Measurements from ENCODE around the gene TSSK6.
"Not testable (repeated sequence)": the region's sequence is repeated elsewhere in the genome, so short reads cannot be mapped to it uniquely, and the experiment has no call there.

The TSSK6 gene

DNA sequence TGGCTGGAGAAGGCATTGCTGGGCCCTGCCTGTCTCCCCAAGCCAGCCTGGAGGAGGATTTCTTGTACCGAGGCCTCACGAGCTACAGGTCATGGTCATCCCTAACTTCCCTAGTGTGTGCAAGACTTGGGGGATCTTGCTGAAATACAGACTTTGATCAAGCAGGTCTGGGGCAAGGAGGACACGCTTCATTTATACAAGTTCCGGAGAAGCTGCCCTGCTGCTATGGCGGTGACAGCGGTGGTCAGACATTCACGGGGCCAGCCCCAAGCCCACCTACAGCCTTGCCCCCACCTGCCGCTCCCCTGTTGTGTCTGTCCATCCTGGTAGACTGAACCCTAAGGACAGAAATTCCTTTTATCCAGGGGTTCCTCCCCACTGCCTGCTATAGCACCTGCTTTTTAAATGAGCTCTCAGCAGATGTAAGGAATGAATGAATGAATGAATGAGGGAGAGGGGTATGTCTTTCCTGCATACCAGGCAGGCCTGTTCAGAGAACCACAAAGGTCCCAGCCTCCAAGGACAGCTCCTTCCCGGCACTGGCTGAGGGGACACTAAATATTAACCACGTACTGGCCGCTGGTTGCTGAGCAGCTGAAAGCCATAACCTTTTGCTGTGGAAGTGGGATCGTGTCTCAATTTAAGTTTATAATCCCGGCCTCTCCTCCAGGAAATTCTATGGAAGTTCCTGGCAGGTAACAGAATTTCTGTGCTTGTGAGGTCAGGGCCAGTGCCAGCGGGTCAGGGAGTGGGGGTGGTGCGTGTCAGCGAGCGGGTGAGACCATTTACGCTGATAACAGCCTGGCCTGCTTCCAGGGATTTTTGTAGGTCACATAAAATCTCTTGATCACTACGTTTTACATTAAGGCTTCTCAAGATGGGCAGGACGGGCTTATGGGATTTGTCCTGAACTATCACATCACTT is 27.1 kb downstream of the TSSK6 start:
- DNase-seq (ENCODE audit: low read depth in 2 of 2) = no peak

DNA sequence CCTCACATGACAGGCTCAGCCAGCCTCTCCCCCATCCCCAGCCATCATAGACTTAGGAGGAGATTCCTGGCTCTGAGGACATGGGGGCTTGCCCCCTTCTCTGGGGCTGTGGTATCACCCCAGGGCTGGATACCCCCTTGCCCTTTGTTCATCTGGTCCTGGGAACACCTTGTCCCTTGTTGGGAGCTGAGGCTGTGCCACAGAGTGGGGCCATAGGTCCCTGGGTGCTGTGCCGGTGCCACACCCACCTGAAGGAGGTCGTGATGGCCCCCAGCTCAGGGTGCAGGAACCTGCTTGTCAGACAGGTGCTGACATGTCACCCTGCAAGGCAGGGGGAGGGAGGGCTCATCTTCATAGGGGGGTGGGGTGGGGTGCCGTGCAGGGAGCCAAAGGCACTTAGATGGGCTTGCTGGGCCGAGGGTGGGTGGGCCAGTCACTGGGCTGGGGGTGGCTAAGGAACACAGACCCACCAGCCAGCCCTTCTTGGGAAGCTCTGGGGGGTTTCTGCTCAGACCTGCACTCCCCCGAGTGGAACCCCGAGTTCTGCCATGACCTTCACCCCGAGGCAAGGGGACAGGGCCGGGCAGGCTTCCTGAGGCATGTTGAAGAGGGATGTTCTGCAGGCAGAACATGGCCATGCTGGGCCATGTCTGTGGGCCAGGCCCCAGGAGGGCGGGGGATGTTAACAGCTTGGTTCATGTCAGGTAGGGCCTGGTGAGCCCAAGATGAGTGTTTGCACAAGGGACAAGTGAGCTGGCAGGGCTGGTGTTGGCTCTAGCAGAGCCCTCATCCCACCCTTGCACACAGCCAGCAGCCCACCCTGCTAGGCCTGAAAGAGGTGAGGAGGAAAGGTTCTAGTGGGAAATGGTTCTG is 28.0 kb downstream of the TSSK6 start:
- no peak for DNase-seq (ENCODE audit: low read depth in 2 of 2)

DNA sequence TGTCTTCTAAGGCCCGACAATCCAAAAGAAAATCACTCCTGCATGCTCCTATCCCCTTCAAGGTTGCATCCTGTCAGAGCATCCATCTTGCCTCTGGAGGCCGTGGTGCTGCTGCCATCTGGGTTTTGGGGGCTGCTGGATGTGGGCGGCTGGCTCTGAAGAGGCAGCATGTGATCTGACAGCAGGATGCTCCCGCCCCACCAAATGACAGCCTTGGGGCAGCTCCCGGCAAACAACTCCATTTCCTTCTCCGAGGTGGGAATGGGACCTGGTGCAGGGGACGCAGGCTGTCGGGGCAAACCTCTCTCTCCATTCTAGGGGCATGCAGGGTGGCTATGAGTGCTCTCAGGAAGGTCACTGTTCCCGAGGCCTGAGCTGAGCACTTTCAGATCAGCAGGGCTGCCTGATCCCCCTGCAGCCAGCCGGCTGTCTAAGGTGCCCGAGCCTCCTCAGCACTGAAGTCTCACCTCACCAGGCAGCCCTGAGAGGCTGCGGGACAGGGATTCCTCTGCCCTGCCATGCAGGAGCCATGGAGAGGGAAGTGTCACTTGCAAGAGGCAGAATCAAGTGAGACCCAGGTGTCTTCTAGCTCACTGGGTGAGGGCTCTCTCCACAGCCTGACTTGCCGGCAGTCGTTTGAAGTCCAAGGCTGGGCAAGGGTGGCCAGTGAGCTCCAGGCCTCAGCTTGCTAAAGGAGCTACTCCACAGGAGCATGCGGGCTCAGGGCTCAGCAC is 28.8 kb downstream of the TSSK6 start:
- DNase-seq (ENCODE audit: low read depth in 2 of 2) = no peak

DNA sequence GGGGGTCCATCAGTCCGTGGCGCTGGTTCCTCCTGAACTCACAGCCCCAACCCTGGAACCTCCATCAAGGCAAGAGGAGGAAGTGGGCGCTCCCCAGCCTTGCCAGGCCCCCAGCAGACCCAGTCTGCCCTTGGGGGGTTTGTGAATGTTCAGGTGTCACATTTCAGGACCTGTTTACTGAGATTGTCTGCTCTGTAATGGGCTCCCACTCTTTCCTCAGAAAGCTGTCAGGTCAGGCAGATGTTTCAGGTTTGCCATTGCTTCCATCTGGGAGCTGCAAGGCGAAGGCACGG is 29.4 kb downstream of the TSSK6 start:
- no peak for DNase-seq (ENCODE audit: low read depth in 2 of 2)

GRCh38 chr19:19485161-19485997 is 30.0 kb downstream of the TSSK6 start:
- no peak for DNase-seq (ENCODE audit: low read depth in 2 of 2)

DNA sequence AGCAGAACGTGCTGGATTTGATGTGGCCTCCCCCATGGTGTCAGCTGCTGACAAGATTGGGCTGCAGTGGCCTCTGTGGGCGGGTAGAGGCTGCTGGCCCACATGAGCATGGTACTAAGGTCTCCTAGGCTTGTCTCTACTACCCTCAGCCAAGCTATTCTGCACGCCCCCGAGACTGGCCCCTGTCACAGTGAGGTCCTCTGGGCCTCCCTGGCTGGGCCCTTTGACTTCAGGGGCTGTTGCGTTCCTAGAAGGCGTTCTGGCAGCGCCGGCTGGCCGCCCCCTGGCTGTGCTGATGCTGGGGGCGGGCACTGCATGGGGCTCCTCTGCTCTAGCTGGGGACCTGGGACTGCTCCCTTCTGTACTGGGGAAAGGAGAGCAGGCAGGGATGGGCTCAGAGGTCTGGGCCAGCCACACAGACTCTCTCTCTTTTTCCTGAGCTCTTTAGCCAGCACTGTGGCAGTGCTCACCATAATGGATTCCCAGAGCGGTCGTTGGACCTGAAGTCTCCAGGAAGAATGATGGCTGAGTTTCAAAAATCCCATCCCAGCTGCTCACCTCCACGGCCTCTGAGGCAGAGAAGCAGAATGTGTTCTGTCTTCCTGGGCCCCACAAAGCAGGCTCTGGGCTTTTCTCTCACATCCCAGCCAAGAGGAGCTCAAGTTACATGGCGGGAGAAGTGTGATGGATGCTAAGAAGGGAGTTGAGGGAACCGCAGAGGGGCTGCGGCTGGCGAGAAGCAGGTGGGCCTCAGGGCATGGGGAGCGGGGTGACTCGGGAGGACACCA is 32.3 kb downstream of the TSSK6 start:
- DNase-seq (ENCODE audit: low read depth in 2 of 2) = no peak

- no peak for DNase-seq (ENCODE audit: low read depth in 2 of 2)
Measured at GRCh38 chr19:19480688-19481087, 34.7 kb downstream of the TSSK6 start.

GRCh38 chr19:19477705-19478383 is 37.5 kb downstream of the TSSK6 start:
- DNase-seq (ENCODE audit: low read depth in 2 of 2) = no peak

- no peak for DNase-seq (ENCODE audit: low read depth in 2 of 2)
Measured at GRCh38 chr19:19475849-19476828, 39.2 kb downstream of the TSSK6 start.

DNA sequence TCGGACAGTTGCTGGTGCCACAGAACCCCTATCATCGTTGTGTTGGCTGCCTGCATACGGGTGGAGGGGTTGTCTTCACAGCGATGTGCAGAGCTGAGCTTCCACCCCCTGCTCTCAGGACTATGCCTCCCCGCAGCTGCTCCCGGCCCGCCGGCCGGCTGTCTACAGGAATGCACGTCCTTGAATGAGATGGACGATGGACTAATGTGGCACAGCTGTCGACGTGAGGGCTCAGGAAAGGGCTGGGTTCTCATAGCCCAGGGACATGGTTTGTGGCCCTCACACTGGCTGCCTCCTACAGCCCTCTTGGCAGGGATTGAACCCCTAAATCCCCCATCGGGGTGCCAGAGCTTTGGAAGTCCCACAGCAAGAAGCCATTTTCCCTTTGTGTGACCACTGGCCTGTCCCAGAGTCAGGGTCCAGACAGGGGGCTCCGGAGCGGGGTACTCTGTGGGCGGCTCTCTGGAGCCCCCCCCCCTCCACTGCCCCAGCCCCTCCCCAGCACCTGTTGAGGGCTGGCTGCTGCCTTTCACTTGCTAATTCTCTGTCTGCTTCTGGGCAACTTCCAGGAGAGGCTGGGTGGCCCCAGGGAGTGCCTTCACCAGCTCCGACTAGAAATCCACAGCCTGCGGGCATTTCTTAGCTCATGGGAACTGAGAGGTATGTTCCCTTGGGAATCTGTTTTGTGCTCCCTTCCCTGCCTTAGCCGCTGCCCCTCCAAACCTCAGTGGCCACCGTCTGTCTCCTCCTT is 40.2 kb downstream of the TSSK6 start:
- no peak for DNase-seq (ENCODE audit: low read depth in 2 of 2)

DNA sequence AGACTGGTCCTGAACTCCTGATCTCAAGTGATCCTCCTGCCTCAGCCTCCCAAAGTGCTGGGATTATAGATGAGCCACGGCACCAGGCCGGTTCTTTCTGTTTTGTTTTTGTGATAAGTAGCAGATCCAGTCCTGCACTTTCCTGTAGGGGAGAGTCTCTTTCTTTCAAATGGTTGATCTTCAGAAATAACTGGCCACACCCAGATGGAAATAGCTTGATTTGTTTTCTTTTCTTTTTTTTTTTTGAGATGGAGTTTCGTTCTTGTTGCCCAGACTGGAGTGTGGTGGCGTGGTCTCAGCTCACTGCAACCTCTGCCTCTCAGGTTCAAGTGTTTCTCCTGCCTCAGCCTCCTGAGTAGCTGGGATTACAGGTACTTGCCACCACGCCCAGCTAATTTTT is 43.2 kb downstream of the TSSK6 start:
- not testable (repeated sequence) for DNase-seq (ENCODE audit: low read depth in 2 of 2)

DNA sequence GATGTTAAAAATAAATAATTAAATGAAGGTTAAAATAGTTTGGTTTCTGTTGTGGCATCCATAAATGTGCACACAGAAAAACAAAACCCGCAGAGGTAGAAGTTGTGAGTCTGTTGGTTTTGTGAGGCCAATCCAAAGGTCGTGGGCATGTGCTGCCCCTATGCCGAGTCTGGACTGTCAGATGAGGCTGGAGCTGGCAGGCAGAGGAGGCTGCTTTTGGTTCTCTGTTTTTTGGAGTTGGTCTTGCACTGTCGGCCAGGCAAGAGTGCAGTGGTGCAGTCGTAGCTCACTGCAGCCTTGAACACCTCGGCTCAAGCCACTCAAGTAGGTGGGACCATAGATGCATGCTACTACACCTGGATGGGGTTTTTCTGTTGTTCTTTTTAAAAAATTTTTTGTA is 43.7 kb downstream of the TSSK6 start:
- no peak for DNase-seq (ENCODE audit: low read depth in 2 of 2)

DNA sequence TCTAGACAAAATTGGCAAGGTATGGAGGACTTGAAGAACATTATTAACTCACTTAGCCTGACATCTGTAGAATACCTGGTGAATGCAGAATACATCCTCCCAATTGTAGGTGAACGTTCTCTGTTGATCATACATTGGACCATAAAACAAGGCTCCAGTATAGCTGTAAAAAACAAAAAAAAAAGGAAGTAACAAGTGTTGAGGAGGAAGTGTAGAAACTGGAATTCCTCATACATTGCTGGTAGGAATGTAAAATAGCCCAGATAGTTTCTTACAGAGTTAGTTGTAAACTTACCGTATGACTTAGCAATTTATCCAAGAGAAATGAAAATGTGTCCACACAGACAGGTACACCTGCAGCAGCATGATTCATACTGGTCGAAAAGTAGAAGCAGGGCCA is 44.8 kb downstream of the TSSK6 start:
- no peak for DNase-seq (ENCODE audit: low read depth in 2 of 2)

GRCh38 chr19:19468424-19469050 is 46.8 kb downstream of the TSSK6 start:
- no peak for DNase-seq (ENCODE audit: low read depth in 2 of 2)

DNA sequence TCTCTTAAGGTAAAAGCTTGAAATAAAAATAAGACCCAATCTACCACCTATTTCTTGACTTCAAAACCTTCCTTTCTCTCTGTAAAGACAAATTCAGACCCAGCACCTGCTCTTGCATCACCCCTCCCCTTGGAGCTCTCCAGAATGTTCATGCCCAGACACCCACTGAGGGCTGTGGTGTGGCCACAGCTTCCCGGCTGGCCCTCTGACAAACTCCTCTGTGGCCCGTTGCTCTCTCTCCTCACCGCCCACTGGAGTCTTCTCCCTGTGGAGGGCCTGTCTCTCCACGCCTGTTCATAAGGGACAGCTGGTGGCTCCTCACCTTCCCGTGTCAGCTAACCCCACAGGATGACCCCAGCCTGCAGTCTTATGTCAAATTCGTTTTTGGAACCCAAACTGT is 49.1 kb downstream of the TSSK6 start:
- DNase-seq (ENCODE audit: low read depth in 2 of 2) = no peak

DNA sequence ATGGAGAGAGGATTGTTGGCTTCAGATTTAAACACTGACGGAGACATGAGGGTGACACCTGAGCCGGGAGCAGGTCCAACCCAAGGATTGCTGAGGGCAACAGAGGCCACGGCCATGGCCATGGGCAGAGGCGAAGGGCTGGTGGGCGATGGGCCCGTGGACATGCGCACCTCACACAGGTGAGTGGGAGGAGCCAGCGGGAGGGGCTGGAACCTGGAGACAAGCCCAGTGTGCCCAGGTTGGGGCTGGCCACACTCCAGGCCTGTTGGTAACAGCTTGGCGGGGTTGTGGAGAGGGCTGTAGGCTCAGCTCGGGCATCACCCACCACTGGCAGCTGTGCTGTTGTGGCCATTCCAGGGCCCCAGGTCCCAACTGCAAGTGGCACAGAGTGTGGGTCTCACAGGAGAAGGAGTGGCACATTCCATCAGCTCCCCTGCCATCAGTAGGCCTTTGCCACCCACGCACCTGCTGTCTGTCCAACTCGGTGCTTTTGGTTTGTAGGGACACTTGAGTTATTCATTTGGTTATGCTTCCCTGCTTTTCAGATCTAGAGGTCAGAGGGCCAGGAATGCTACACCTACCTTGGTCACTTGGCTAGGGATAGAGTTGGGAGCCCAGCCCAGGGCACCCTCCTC is 49.8 kb downstream of the TSSK6 start:
- DNase-seq (ENCODE audit: low read depth in 2 of 2) = no peak
